Activated CD4-positive, alpha-beta memory T cell treated with anti-CD3 and anti-CD28 coated beads, Interleukin-2, amount 10 ng/mL, durations not matched to agents 7 days and 5 days (primary cell): ENCODE results near the gene CMSS1. TPM values are rescaled to one million over a fixed set of nuclear protein-coding genes. Genes with fewer than 3 reads are reported as not detected.

Experiments
- CTCF ChIA-PET: fragments of 350-600 bp; sonication (Branson Sonifier 250); formaldehyde crosslinking; loops from one replicate; lab custom pipeline; 2021; ENCODE audit warnings: antibody characterized with exemption, inconsistent platforms; lab: Charles Lee
- POLR2A ChIA-PET: fragments of 350-600 bp; sonication (Branson Sonifier 250); formaldehyde crosslinking; loops from one replicate; lab custom pipeline; 2021; ENCODE audit warnings: antibody characterized with exemption; lab: Charles Lee
- DNase-seq: peaks from one replicate; pipeline ENCODE4 v3.0.0-alpha.2; 2020
- H3K27ac Mint-ChIP-seq: one replicate; pipeline ENCODE4 v1.8.0; 2021; ENCODE audit warnings: mild to moderate bottlenecking, mixed read lengths
- H3K27me3 Mint-ChIP-seq: one replicate; pipeline ENCODE4 v1.8.0; 2021; ENCODE audit warnings: mixed read lengths
- H3K36me3 Mint-ChIP-seq: one replicate; pipeline ENCODE4 v1.8.0; 2021; ENCODE audit warnings: low read depth, mixed read lengths
- H3K4me1 Mint-ChIP-seq: one replicate; pipeline ENCODE4 v1.8.0; 2021; ENCODE audit warnings: mixed read lengths
- H3K4me3 Mint-ChIP-seq: one replicate; pipeline ENCODE4 v1.8.0; 2021; ENCODE audit warnings: mild to moderate bottlenecking, mixed read lengths
- H3K9me3 Mint-ChIP-seq: one replicate; pipeline ENCODE4 v1.8.0; 2021; ENCODE audit warnings: mixed read lengths
- total RNA-seq, 2 experiments: library from RNA; stranded (reverse); gene quantifications; one replicate each; pipeline ENCODE4 v1.2.3, GENCODE V29; 2021

CMSS1 gene
- total RNA-seq, 2 experiments from 2014 or later: 28.0 to 31.0 TPM

DNA sequence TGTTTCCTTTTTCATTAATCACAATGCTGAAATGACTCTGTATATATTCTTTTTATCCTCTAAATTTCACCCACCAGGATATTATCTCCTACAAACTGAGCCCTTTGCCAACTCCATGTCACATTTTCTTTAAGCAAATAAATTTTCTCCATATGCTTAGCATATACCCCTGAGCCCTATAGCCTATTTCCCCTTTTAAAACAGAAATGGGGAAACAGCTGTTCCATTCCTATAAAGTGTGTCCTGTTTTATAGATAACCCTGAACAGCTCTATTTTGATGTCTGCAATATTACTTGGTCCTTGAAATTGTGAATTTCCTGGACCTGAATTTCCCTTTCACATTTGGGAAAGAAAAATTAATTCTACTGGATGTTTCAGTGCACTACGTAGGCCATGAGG is 312.3 kb downstream of the CMSS1 start:
- no peak overlapping the region for H3K4me3 Mint-ChIP-seq
- no peaks in the 10 kb centered on the region for H3K4me1 Mint-ChIP-seq
- POLR2A ChIA-PET: no interaction called here
- H3K27ac Mint-ChIP-seq: no peak overlapping the region
- no peaks in the 10 kb centered on the region for H3K27me3 Mint-ChIP-seq
- no peaks in the 10 kb centered on the region for H3K9me3 Mint-ChIP-seq
- DNase-seq: no peak
- CTCF ChIA-PET: interaction anchor here (0.5 kb wide), 1 partner anchor 461 kb away, joined by 3 read pairs; no protein-coding TSS in a partner anchor
- H3K36me3 Mint-ChIP-seq: no peaks in the 10 kb centered on the region

- CTCF ChIA-PET: interaction anchor here (1.2 kb wide), 1 partner anchor 40 kb away, joined by 3 read pairs; no protein-coding TSS in a partner anchor
- no peak overlapping the region for H3K27ac Mint-ChIP-seq
- H3K27me3 Mint-ChIP-seq: no peaks in the 10 kb centered on the region
- H3K36me3 Mint-ChIP-seq: no peaks in the 10 kb centered on the region
- no peak overlapping the region for H3K4me3 Mint-ChIP-seq
- no peaks in the 10 kb centered on the region for H3K4me1 Mint-ChIP-seq
- DNase-seq: no peak
- POLR2A ChIA-PET: interaction anchor here (0.8 kb wide), 1 partner anchor 129 kb away, joined by 3 read pairs; the partner anchor contains the start of gene TBC1D23
- H3K9me3 Mint-ChIP-seq: no peaks in the 10 kb centered on the region
Observed at GRCh38 chr3:100131241-100131640, 313.6 kb downstream of the CMSS1 start.

DNA sequence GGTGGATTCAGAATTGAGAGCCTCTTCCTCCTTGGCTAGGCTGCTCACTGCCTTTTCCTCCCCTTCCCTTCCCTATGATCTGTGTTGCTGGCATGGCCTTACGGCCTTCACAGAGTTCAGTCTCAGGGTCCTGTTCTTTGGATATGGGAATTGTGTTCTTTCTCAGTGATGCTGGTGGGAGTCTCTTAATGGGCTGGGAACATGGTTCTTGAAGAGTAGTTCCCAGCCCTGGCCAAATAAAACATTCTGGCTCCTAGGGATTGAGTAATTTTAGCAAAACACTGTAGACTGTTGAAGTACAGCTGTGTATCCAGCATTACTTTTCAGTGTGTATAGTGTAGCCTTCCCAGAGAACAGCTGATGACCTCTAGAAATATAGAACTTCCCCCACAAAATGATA is 319.3 kb downstream of the CMSS1 start:
- ChIA-PET CTCF (interaction anchor here (0.7 kb wide), 1 partner anchor 68 kb away, joined by 3 read pairs; no protein-coding TSS in a partner anchor), POLR2A (no interaction called here)
- Mint-ChIP-seq H3K36me3 (no peaks in the 10 kb centered on the region), H3K9me3 (no peaks in the 10 kb centered on the region), H3K4me3 (no peak overlapping the region), H3K27ac (no peak overlapping the region), H3K27me3 (no peaks in the 10 kb centered on the region), H3K4me1 (no peaks in the 10 kb centered on the region)
- no peak for DNase-seq

GRCh38 chr3:100140976-100141375 is 323.3 kb downstream of the CMSS1 start:
- peaks cover 12% of the 10 kb centered on the region for H3K4me1 Mint-ChIP-seq
- no peak for DNase-seq
- no peak overlapping the region for H3K27ac Mint-ChIP-seq
- POLR2A ChIA-PET: no interaction called here
- CTCF ChIA-PET: no interaction called here
- peaks cover 5% of the 10 kb centered on the region for H3K36me3 Mint-ChIP-seq
- no peaks in the 10 kb centered on the region for H3K27me3 Mint-ChIP-seq
- no peak overlapping the region for H3K4me3 Mint-ChIP-seq
- H3K9me3 Mint-ChIP-seq: peaks cover 10% of the 10 kb centered on the region

GRCh38 chr3:100141586-100141985 is 323.9 kb downstream of the CMSS1 start:
- DNase-seq: no peak
- peaks cover 10% of the 10 kb centered on the region for H3K9me3 Mint-ChIP-seq
- no peaks in the 10 kb centered on the region for H3K27me3 Mint-ChIP-seq
- CTCF ChIA-PET: no interaction called here
- H3K36me3 Mint-ChIP-seq: peaks cover 7% of the 10 kb centered on the region
- no peak overlapping the region for H3K4me3 Mint-ChIP-seq
- POLR2A ChIA-PET: no interaction called here
- peaks cover 12% of the 10 kb centered on the region for H3K4me1 Mint-ChIP-seq
- H3K27ac Mint-ChIP-seq: no peak overlapping the region

GRCh38 chr3:100144255-100144866 is 326.7 kb downstream of the CMSS1 start:
- CTCF ChIA-PET: no interaction called here
- Mint-ChIP-seq H3K27me3 (no peaks in the 10 kb centered on the region), H3K36me3 (peaks cover 14% of the 10 kb centered on the region), H3K4me1 (peaks cover 12% of the 10 kb centered on the region), H3K9me3 (peaks cover 10% of the 10 kb centered on the region), H3K4me3 (no peak overlapping the region), H3K27ac (peak overlapping the region; percentile 18)
- DNase-seq: no peak
- POLR2A ChIA-PET: no interaction called here

GRCh38 chr3:100149130-100149529 is 331.5 kb downstream of the CMSS1 start:
- H3K36me3 Mint-ChIP-seq: peaks cover 28% of the 10 kb centered on the region
- peaks cover 1% of the 10 kb centered on the region for H3K9me3 Mint-ChIP-seq
- ChIA-PET POLR2A (interaction anchor here (1.0 kb wide), 1 partner anchor 75 kb away, joined by 3 read pairs; no protein-coding TSS in a partner anchor), CTCF (no interaction called here)
- no peak overlapping the region for H3K27ac Mint-ChIP-seq
- DNase-seq: no peak
- H3K27me3 Mint-ChIP-seq: no peaks in the 10 kb centered on the region
- peaks cover 9% of the 10 kb centered on the region for H3K4me1 Mint-ChIP-seq
- no peak overlapping the region for H3K4me3 Mint-ChIP-seq

GRCh38 chr3:100149713-100150415 is 332.2 kb downstream of the CMSS1 start:
- Mint-ChIP-seq H3K27me3 (no peaks in the 10 kb centered on the region), H3K36me3 (peaks cover 29% of the 10 kb centered on the region), H3K9me3 (peaks cover under 1% of the 10 kb centered on the region), H3K27ac (no peak overlapping the region), H3K4me3 (no peak overlapping the region), H3K4me1 (peaks cover 1% of the 10 kb centered on the region)
- POLR2A ChIA-PET: no interaction called here
- DNase-seq: no peak
- CTCF ChIA-PET: no interaction called here

GRCh38 chr3:100150473-100150872 is 332.8 kb downstream of the CMSS1 start:
- H3K27me3 Mint-ChIP-seq: no peaks in the 10 kb centered on the region
- H3K4me3 Mint-ChIP-seq: no peak overlapping the region
- H3K36me3 Mint-ChIP-seq: peaks cover 35% of the 10 kb centered on the region
- POLR2A ChIA-PET: no interaction called here
- H3K27ac Mint-ChIP-seq: no peak overlapping the region
- peaks cover 7% of the 10 kb centered on the region for H3K9me3 Mint-ChIP-seq
- no peak for DNase-seq
- H3K4me1 Mint-ChIP-seq: no peaks in the 10 kb centered on the region
- CTCF ChIA-PET: no interaction called here

- H3K27me3 Mint-ChIP-seq: no peaks in the 10 kb centered on the region
- no peak for DNase-seq
- H3K4me1 Mint-ChIP-seq: no peaks in the 10 kb centered on the region
- CTCF ChIA-PET: interaction anchor here (0.6 to 1.6 kb wide), 2 partner anchors 13 to 335 kb away, joined by 4 read pairs; no protein-coding TSS in a partner anchor
- POLR2A ChIA-PET: no interaction called here
- no peak overlapping the region for H3K27ac Mint-ChIP-seq
- no peak overlapping the region for H3K4me3 Mint-ChIP-seq
- H3K9me3 Mint-ChIP-seq: peaks cover 11% of the 10 kb centered on the region
- peaks cover 38% of the 10 kb centered on the region for H3K36me3 Mint-ChIP-seq
Observed at GRCh38 chr3:100151024-100151707, 333.5 kb downstream of the CMSS1 start.

DNA sequence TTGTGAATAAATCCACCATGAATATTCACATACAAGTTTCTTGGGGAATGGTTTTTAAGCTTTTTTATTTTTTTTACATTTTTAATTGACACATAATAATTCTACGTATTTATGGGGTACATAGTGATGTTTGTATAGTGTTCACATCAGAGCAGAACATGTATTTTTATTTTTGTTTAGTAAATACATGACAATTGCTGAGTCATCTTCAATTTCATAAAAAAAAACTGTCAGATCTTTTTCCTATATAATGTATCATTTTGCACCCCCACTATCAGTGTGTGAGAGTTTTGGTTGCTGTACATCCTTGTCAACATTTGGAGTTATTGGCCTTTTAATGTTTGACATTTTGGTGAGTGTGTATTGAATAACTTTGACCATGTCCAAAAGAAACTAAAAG is 336.5 kb downstream of the CMSS1 start:
- POLR2A ChIA-PET: no interaction called here
- no peak overlapping the region for H3K4me3 Mint-ChIP-seq
- DNase-seq: no peak
- H3K4me1 Mint-ChIP-seq: no peaks in the 10 kb centered on the region
- H3K27ac Mint-ChIP-seq: no peak overlapping the region
- no peaks in the 10 kb centered on the region for H3K27me3 Mint-ChIP-seq
- H3K36me3 Mint-ChIP-seq: peaks cover 42% of the 10 kb centered on the region
- CTCF ChIA-PET: interaction anchor here (1.4 kb wide), 1 partner anchor 64 kb away, joined by 3 read pairs; no protein-coding TSS in a partner anchor
- peaks cover 17% of the 10 kb centered on the region for H3K9me3 Mint-ChIP-seq

- no peaks in the 10 kb centered on the region for H3K27me3 Mint-ChIP-seq
- no peak overlapping the region for H3K4me3 Mint-ChIP-seq
- DNase-seq: no peak
- POLR2A ChIA-PET: no interaction called here
- H3K4me1 Mint-ChIP-seq: no peaks in the 10 kb centered on the region
- CTCF ChIA-PET: interaction anchor here (1.4 kb wide), 1 partner anchor 65 kb away, joined by 3 read pairs; no protein-coding TSS in a partner anchor
- peaks cover 17% of the 10 kb centered on the region for H3K9me3 Mint-ChIP-seq
- H3K36me3 Mint-ChIP-seq: peaks cover 38% of the 10 kb centered on the region
- H3K27ac Mint-ChIP-seq: no peak overlapping the region
Observed at GRCh38 chr3:100155128-100155527, 337.5 kb downstream of the CMSS1 start.

GRCh38 chr3:100155590-100155989 is 337.9 kb downstream of the CMSS1 start:
- POLR2A ChIA-PET: no interaction called here
- Mint-ChIP-seq H3K36me3 (peaks cover 36% of the 10 kb centered on the region), H3K27me3 (no peaks in the 10 kb centered on the region), H3K9me3 (peaks cover 17% of the 10 kb centered on the region), H3K27ac (no peak overlapping the region), H3K4me1 (no peaks in the 10 kb centered on the region), H3K4me3 (no peak overlapping the region)
- DNase-seq: no peak
- CTCF ChIA-PET: interaction anchor here (0.6 kb wide), 1 partner anchor 15 kb away, joined by 3 read pairs; no protein-coding TSS in a partner anchor
